Measurements from ENCODE around the gene SNRNP70.
A peak's percentile ranks its signal among the peaks of the same experiment; 100 is the strongest.
"Not testable (repeated sequence)": the region's sequence is repeated elsewhere in the genome, so short reads cannot be mapped to it uniquely, and the experiment has no call there.

Gene SNRNP70

DNA sequence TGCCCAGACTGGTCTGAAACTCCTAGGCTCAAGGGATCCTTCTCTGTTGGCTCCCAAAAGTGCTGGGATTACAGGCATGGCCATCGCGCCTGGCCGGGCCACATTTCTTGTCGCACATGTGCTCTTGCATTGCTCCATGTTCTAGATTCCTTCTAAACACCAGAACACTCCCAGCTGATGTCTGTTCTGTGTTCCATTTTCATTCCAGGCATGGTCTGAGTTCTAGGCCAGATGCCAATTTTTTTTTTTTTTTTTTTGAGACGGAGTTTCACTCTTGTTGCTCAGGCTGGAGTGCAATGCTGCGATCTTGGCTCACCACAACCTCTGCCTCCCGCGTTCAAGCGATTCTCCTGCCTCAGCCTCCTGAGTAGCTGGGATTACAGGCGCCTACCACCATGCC is 36.6 kb downstream of the SNRNP70 start:
- not testable (repeated sequence) for DNase-seq

DNA sequence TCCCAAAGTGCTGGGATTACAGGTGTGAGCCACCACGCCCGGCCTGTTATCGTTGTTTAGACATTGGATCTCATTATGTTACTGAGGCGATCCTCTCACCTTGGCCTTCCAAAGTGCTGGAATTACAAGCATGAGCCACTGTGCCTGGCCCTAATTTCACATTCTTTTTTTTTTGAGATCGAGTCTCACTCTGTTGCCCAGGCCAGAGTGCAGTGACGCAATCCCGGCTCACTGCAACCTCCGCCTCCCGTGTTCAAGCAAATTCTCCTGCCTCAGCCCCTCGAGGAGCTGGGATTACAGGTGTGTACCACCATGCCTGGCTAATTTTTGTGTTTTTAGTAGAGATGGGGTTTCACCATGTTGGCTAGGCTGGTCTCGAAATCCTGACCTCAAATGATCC is 38.0 kb downstream of the SNRNP70 start:
- DNase-seq, result not testable (repeated sequence)

DNA sequence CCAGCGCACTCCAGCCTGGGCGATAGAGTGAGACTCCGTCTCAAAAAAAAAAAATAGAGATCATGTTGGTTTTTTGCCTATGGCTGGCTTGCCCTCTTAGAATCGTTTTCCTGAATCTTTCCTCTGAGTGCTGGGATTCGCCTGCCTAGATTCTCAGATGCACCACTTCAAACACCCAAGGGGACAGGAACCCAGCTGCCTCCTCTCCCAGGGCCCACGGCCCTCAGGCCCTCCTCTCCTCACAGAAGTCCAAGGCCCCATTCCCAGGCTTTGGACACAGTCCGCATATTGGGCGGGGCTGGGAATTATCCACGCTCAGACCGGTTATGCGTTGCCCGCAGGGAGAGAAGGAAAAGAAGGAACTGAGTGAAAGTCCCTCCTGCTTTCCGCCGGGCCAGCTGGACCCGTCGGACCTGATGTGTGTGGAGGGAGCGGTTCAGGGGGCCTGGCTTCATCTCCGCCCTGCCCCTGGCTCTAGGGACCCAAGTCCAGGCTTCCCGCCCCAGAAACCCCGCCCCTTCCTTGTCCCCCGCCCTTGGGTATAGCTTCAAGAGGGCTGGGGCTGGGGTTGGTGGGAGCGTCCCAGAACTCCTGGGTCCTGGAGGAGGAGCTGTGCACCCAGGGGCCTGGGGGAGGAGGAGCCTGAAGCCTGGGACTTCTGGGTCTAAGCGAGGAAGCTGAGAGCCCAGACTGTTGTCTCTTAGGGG is 39.9 kb downstream of the SNRNP70 start:
- DNase-seq, result no peak

DNA sequence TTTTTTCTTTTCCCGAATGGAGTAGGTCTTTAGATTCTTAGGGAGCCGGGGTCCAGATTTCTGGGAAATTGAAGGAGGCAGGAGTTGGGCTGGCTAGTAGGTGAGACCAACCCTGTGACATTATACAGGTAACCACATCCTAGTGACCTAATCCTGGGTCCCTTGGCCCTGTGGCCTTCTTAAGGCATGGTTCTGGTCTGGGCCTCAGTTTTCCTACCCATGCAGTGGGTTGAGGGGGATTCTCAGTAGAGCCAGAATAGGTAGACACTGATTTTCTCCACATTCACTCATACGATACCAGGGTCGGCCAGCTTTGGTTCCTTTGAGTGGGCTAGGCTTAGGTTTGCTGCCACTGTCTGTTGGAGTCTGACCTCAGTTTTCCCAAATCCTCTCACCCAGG is 41.3 kb downstream of the SNRNP70 start:
- DNase-seq, result no peak

DNA sequence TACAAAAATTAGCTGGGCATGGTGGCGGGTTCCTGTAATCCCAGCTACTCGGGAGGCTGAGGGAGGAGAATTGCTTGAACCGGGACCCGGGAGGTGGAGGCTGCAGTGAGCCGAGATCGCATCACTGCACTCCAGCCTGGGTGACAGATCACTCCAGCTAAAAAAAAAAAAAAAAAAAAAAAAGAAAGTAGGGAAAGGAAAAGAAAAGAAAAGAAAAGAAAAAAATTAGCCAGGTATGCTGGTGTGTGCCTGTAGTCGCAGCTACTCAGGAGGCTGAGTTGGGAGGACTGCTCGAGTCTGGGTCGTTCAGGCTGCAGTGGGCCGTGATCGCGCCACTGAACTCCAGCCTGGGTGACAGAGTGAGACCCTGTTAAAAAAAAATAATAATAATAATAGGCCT is 42.0 kb downstream of the SNRNP70 start:
- DNase-seq, result not testable (repeated sequence)

DNA sequence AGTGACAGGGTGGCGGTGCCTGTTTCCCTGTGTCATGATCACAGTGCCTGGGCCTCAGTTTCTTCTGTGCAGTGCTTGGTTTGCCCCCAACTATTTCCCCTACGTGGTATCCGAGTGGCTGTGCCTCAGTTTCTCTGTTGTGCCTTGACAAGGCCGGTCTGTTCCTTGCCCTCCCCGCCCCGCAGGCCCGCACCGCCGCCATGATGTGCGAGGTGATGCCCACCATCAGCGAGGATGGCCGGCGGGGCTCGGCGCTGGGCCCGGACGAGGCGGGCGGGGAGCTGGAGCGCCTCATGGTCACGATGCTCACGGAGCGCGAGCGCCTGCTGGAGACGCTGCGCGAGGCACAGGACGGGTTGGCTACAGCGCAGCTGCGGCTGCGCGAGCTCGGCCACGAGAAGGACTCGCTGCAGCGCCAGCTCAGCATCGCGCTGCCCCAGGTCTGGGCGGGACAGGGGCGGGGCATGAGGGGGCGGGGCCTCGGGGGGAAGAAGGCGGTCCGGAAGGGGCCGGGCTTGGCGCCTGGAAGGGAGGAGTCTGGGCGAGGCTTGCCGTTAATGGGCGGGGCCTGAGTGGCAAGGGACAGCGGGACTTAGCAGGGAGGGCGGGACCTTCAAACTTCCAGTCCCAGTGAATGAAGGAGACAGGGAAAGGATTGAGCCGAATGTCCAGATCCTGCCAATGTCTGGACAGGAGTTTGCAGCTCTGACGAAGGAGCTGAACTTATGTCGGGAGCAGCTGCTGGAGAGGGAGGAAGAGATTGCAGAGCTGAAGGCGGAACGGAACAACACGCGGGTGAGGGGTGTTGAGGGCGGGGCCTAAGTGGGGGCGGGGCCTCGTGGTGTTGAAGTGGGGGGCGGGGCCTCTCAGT is 42.7 kb downstream of the SNRNP70 start:
- peak; percentile 92 to 97 for DNase-seq

DNA sequence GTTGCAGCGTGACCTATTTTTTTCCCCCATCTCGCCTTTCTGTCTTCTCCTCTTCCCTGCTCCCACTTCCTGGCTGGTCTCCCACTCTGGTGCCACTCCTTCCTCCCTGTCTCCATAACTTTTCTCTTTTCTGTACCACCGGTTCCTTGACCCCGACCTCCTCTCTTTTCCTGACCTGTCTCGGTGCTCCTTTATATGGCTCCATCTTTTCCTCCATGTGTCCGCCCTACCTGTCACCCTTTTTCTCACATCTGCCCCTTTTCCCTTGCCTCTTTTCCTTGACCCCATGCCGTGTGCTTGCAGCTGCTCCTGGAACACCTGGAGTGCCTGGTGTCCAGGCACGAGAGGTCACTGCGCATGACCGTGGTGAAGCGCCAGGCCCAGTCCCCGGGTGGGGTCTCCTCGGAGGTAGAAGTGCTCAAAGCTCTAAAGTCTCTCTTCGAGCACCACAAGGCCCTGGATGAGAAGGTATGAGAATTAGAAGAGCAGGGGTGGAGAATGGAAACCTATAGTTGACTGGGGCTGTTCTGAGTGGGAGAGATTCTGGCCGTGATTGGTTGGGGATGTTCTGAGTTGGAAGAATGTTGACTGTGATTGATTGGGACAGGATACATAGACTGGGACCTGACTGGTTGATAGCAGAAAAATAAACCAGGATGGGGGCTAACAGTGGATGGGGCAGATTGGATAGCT is 43.4 kb downstream of the SNRNP70 start:
- no peak for DNase-seq

DNA sequence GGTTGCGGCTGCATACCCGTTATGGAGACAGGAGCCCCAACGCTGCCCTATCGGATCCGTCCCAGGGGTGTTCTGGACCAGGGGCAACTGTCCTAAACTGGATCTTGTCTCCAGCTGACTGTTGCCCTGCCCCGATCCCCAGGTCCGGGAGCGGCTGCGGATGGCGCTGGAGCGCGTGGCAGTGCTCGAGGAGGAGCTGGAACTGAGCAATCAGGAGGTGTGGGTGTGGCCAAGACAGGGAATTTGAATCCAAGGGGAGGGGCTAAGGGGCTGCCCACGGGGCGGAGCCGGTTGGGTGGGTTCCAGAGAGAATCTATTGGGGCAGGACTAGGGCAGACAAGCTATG is 44.0 kb downstream of the SNRNP70 start:
- DNase-seq, result no peak

DNA sequence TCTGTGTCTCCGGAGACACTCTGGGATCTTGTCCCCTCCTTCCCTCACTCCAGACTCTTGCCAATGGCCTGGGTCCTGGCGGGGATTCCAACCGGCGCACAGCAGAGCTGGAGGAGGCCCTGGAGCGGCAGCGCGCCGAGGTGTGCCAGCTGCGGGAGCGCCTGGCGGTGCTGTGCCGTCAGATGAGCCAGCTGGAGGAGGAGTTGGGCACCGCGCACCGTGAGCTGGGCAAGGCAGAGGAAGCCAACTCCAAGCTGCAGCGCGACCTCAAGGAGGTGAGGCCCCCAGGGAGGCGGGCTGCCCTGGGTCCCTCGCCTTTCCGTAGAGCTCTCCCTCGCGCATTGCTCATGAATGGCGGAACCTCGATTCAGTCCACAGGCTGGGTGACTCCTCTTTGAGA is 45.1 kb downstream of the SNRNP70 start:
- DNase-seq, result no peak

DNA sequence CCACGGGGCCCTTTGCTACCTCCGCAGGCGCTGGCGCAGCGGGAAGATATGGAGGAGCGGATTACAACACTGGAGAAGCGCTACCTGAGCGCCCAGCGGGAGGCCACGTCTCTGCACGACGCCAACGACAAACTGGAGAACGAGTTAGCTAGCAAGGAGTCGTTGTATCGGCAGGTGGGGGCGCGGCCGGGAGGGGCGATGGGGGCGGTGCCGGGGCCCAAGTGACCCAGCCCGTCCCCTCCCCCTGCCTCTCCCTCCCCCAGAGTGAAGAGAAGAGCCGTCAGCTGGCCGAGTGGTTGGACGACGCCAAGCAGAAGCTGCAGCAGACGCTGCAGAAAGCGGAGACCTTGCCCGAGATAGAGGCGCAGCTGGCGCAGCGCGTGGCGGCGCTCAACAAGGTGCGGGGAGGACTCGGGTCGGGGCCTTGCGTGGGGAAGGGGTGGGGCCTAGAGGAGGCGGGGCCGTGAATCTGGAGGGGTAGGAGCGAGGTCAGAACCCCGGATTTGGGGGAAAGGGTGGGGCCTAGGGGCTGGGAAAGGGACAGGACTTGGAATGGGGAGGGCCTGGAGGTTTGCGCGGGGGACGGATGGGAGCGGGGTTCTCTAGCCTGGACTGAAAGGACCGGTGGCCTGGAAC is 47.8 kb downstream of the SNRNP70 start:
- no peak for DNase-seq

DNA sequence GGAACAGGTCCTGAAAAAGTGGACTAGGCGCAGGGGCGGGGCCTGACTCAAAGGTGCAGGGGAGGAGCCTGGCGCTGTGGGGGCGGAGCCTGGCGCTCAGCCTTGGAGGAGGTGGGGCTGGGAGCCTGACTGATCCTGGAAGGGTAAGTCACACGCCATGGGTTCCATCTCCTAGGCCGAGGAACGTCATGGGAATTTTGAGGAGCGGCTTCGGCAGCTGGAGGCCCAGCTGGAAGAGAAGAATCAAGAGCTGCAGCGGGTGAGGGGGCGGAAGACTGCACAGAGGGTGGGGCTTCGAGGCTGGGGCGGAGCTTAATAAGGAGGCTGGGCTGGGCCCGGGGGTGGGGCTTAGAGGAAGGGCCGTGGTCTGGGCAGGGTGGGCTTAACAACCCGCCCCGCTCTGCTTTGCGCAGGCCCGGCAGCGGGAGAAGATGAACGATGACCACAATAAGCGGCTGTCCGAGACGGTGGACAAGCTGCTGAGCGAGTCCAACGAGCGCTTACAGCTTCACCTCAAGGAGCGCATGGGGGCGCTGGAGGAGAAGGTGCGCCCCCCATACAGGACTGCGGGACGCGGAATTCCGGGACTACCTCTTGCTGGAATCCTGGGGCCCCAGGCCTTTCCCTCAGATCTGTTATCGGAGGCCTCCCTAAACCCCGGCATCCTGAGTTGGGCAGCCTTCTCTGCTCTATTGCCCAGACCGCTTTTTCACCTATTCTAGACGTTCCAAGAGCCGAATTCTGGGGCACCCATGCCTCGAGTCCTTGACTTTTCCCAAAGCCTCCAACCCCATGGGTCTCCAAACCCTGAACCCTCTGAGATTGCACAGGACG is 48.6 kb downstream of the SNRNP70 start:
- no peak for DNase-seq

DNA sequence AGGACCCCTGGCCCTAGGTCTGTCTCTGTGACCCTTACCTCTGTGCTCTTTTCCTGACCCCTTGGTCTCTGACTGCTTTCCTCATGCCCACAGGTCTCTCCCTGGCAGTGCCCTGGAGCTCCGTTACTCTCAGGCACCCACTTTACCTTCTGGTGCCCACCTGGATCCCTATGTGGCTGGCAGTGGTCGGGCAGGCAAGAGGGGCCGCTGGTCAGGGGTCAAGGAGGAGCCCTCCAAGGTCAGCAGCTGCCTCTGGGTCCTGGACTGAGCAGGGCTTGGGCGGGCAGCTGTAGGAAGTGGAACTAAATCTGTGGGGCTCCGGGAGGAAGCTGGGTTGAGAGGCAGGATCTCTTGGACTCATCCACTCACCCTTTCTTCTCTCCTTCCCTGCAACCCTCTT is 50.4 kb downstream of the SNRNP70 start:
- no peak for DNase-seq

DNA sequence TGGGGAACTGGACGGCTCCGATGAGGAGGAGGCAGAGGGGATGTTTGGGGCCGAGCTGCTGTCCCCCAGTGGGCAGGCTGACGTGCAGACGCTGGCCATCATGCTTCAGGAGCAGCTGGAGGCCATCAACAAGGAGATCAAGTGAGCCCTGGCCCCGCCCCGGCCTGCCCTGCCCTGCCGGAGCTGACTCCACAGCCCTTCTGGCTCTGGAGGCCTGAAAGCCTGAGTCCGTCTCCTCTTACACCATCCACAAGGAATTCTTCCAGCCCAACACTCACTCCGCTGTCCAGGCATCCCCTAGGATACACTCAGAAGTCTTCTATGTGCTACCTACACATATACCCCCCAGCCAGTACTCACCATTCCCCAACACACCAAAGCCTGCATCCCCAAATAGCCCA is 51.5 kb downstream of the SNRNP70 start:
- DNase-seq, result no peak

DNA sequence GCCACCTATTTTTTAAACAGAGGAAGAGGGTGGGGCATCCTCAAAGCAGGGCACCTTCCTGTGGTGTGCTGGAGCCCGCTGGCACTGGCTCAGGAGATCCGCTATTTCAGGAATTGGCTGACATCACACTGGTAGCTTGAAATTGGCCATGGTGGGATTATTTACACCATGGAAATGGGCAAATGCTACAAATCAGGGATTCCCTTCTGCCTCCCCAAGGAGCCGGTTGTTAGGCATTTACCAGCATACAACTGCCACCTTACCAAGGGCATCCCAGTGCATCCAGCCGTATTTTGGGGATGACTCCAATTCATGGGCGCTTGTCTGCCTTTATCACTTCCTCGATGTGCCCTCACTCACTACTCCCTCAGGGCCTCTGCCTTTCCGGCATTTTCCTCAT is 55.7 kb downstream of the SNRNP70 start:
- DNase-seq, result no peak

DNA sequence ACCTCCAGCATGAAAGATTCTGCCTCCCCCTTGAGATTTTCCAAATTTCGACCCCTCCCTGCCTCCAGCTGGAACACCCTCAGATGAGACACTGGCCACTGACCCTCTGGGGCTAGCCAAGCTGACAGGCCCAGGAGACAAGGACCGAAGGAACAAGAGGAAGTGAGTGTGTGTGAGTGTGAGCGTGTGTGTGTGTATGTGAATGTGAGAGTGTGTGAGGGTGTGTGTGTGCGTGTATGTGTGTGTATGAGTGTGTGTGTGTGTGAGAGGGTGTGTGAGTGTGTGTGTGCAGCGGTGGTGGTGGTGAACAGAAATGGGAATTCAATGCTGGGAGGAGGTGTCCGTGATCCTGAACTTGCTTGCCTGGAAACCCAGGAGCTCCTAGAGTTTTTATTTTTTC is 56.1 kb downstream of the SNRNP70 start:
- DNase-seq, result no peak

DNA sequence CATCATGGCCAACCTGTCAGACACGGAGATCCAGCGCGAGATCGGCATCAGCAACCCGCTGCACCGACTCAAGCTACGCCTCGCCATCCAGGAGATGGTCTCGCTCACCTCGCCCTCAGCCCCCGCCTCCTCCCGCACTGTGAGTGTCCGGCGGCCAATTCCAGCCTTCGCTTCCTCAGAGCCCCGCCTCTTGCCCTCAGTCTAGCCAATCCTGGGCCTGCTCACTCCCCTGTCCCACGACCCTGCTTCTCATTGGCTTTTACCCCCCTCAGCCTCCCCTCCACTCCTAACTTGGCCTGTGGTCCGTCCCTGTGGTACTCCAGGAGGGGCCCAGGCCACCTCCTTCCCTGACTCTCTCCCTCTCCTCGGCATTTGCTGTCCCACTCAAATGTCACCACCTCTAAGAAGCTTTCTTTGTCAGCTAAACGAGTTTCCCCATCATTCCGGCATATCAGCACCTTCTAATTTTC is 57.6 kb downstream of the SNRNP70 start:
- peak; percentile 67 to 82 for DNase-seq

DNA sequence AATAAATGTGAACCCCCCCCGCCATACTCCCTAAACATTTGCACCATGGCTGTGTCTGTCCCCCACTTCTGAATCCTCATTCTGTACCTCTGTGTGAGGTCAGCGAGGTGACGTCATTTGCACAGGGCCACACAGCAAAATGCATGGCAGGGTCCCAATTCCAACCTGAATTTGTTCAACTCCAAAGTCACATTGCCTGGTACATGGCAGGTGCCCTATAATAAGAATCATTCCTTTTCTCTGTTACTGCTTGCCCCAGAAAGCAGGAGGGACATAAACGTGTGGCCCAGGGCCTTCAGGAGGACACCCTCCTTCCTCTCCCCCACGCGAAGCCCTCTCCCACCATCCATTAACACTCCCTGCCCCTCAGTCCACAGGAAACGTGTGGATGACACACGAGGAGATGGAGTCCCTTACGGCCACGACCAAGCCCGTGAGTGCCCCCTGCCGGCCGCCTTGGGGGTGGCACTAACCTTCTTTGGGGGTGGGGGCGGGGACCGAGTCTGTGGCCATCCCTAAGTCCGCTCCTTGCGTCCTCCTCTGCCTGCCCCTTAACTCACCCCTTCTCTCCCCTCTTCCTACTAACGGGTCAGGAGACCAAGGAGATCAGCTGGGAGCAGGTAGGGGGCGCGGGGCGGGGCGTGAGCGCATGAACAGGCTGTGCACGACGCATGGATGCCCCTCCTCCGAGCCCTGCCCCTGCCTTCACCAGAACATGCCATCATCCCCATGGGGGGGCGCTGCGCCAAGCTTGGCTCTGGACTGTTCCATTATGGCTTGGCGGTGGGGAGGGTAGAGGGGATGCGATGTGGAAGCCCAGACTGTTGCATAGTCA is 60.5 kb downstream of the SNRNP70 start:
- peak; percentile 19 to 73 for DNase-seq

DNA sequence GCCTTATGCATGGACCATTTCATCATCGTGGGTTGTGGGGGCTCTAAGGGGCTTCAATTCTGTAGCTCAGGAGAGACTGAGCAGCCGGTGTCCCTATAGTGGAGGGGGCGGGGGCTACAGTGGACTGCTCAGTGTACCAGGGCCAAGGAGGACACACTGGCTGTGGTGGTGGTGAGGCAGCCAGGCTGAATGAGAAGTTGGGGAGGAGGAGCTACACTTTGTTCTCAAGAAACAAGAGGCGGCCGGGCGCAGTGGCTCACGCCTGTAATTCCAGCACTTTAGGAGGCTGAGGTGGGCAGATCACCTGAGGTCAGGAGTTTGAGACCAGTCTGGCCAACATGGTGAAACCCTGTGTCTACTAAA is 61.1 kb downstream of the SNRNP70 start:
- DNase-seq, result not testable (repeated sequence)

DNA sequence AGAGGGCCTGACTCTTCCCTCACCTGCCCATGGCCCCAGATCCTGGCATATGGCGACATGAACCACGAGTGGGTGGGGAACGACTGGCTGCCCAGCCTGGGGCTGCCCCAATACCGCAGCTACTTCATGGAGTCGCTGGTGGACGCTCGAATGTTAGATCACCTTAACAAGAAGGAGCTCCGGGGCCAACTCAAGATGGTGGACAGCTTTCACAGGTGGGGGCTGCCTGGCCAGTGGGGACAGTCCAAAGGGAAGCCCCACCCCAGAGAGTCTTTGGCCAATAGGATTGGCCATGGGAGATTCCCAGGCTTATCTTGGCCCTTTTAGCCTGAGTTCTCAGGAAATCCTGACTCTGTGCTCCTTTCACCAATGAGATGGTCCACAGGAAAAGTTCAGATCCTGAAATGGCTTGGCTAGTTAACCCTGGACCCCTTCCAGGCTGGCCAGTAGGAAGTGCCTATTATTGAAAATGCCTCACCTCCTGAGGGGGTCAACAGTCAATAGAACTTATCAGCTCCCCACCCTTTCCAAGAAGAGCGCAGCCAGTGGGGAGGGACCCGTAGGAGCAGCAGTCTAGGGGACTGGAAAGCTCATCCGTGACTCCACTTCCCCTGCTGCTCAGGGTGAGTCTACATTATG is 62.9 kb downstream of the SNRNP70 start:
- DNase-seq, result no peak

DNA sequence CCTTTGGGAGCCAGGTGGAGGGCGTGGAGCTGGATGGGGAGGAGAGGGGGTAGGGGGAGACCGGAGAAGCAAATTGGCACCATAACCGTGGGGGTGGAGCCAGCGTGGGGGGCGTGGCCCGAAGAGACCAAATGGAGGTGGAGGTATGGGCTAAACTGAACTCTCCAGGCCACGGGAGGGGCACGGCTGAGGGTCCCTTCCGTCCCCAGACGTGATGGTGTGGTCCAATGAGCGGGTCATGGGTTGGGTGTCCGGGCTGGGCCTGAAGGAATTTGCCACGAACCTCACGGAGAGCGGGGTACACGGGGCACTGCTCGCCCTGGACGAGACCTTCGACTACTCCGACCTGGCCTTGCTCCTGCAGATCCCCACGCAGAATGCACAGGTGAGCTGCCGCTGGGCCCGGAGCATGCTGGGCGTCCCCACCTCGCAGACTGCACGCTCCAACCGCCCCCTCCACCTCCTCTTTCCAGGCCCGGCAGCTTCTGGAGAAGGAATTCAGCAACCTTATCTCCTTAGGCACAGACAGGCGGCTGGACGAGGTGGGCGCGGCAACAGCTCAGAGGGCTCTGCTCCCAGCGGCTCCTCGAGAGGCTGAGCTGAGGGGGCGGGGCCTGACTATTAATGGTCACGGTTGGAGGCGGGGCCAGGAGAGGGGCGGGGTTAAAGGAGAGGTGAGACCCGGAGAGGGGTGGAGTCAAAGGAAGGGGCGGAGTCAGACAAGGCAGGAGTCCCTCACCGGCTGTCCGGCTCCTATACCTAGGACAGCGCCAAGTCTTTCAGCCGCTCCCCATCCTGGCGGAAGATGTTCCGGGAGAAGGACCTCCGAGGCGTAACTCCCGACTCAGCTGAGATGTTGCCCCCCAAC is 63.8 kb downstream of the SNRNP70 start:
- peak; percentile 63 to 77 for DNase-seq
